IMR-90 (cell line): ENCODE results near the gene HIKESHI. TPM values are rescaled to one million over a fixed set of nuclear protein-coding genes. Genes with fewer than 3 reads are reported as not detected.

Experiments used
- ATAC-seq: fragments of 200-7000 bp; cut with Tn5 transposase; 2 replicates; pipeline ENCODE4 v1.9.1; 2020; ENCODE audit warnings: low read depth, mild to moderate bottlenecking, moderate library complexity
- BruUV-seq: library from RNA; stranded (reverse); fragments of 400-500 nt; replicated peaks from 2 replicates; lab custom pipeline; 2021; lab: Mats Ljungman, UMichigan
- CTCF ChIA-PET: fragments of 300-600 bp; formaldehyde crosslinking; extraction: SDS; loops from one replicate; lab custom pipeline; 2021; ENCODE audit warnings: antibody characterized with exemption; lab: Yijun Ruan, JAX
- POLR2A ChIA-PET: fragments of 300-600 bp; sonication (Branson Sonifier 250); formaldehyde crosslinking; loops from one replicate; lab custom pipeline; 2022; ENCODE audit warnings: antibody characterized with exemption; ENCODE audit not compliant: unreplicated experiment; lab: Charles Lee
- DNase-seq: peaks from one replicate; pipeline ENCODE4 v3.0.0; 2013
- H2AFZ ChIP-seq: replicated peaks from 2 replicates; pipeline ENCODE3; 2013; ENCODE audit warnings: low read length, mild to moderate bottlenecking; ENCODE audit not compliant: poor library complexity
- H2AK5ac ChIP-seq: 2 replicates; pipeline ENCODE4 v1.6.1; 2013; ENCODE audit warnings: low read depth, low read length, inconsistent platforms
- H2AK9ac ChIP-seq: replicated peaks from 2 replicates; pipeline ENCODE3; 2013; ENCODE audit warnings: mild to moderate bottlenecking, low read depth, low read length, moderate library complexity; ENCODE audit not compliant: poor library complexity
- H2BK120ac ChIP-seq: 2 replicates; pipeline ENCODE4 v1.6.1; 2013; ENCODE audit warnings: low read depth, low read length, inconsistent platforms
- H2BK15ac ChIP-seq: 3 replicates; pipeline ENCODE4 v1.6.1; 2013; ENCODE audit warnings: low read depth, low read length, inconsistent platforms
- H2BK20ac ChIP-seq: 2 replicates; pipeline ENCODE4 v1.6.1; 2013; ENCODE audit warnings: low read depth, mild to moderate bottlenecking, inconsistent platforms, low read length, moderate library complexity
- H2BK5ac ChIP-seq: 2 replicates; pipeline ENCODE4 v1.6.1; 2013; ENCODE audit warnings: mild to moderate bottlenecking, low read depth, low read length, inconsistent platforms; ENCODE audit not compliant: poor library complexity, severe bottlenecking
- H3K14ac ChIP-seq: replicated peaks from 2 replicates; pipeline ENCODE4 v1.6.1; 2013; ENCODE audit warnings: low read depth, low read length, inconsistent platforms
- H3K18ac ChIP-seq: 2 replicates; pipeline ENCODE4 v1.6.1; 2013; ENCODE audit warnings: low read depth, low read length, control low read depth
- H3K23ac ChIP-seq: 2 replicates; pipeline ENCODE4 v1.6.1; 2013; ENCODE audit warnings: low read depth, low read length, inconsistent platforms
- H3K27ac ChIP-seq: 2 replicates; pipeline ENCODE4 v1.5.1; 2013; ENCODE audit warnings: mild to moderate bottlenecking, control low read depth, low read length; ENCODE audit not compliant: insufficient read depth
- H3K27me3 ChIP-seq: 2 replicates; pipeline ENCODE4 v1.6.1; 2013; ENCODE audit warnings: low read length; ENCODE audit not compliant: control insufficient read depth, insufficient read depth
- H3K36me3 ChIP-seq: 2 replicates; pipeline ENCODE4 v1.6.1; 2013; ENCODE audit warnings: low read length, mixed read lengths; ENCODE audit not compliant: control insufficient read depth, insufficient read depth
- H3K4ac ChIP-seq: 2 replicates; pipeline ENCODE4 v1.6.1; 2013; ENCODE audit warnings: low read depth, low read length, inconsistent platforms
- H3K4me1 ChIP-seq: 2 replicates; pipeline ENCODE4 v1.6.1; 2013; ENCODE audit warnings: low read length, mixed read lengths; ENCODE audit not compliant: control insufficient read depth, insufficient read depth
- H3K4me2 ChIP-seq: 2 replicates; pipeline ENCODE4 v1.6.1; 2013; ENCODE audit warnings: low read depth, mild to moderate bottlenecking, control low read depth, low read length, moderate library complexity
- H3K4me3 ChIP-seq: 2 replicates; pipeline ENCODE4 v1.5.1; 2013; ENCODE audit warnings: low read depth, mild to moderate bottlenecking, control low read depth, low read length, moderate library complexity; ENCODE audit not compliant: insufficient read depth
- H3K56ac ChIP-seq: 2 replicates; pipeline ENCODE4 v1.6.1; 2013; ENCODE audit warnings: low read length, inconsistent platforms; ENCODE audit not compliant: insufficient read depth; ENCODE audit errors: extremely low read depth
- H3K79me1 ChIP-seq, 2 experiments: 2 replicates each; pipeline ENCODE4 v1.6.1; 2013; ENCODE audit warnings: low read length in 2 of 2, inconsistent platforms in 1 of 2, low read depth in 1 of 2
- H3K9ac ChIP-seq: 2 replicates; pipeline ENCODE4 v1.6.1; 2013; ENCODE audit warnings: low read depth, low read length, control low read depth
- H3K9me1 ChIP-seq: 2 replicates; pipeline ENCODE4 v1.6.1; 2013; ENCODE audit warnings: low read length, inconsistent platforms; ENCODE audit not compliant: insufficient read depth
- H3K9me3 ChIP-seq: 2 replicates; pipeline ENCODE4 v1.6.1; 2013; ENCODE audit warnings: low read length; ENCODE audit not compliant: control insufficient read depth, insufficient read depth
- H4K20me1 ChIP-seq: 2 replicates; pipeline ENCODE4 v1.6.1; 2013; ENCODE audit warnings: low read length, inconsistent platforms; ENCODE audit not compliant: insufficient read depth
- H4K5ac ChIP-seq: 2 replicates; pipeline ENCODE4 v1.6.1; 2013; ENCODE audit warnings: mild to moderate bottlenecking, low read depth, low read length, control low read depth
- H4K8ac ChIP-seq, 2 experiments: 2 replicates each; pipeline ENCODE4 v1.6.1; 2013; ENCODE audit warnings: low read depth in 2 of 2, low read length in 2 of 2, control low read depth in 1 of 2, inconsistent platforms in 1 of 2
- H4K91ac ChIP-seq: 2 replicates; pipeline ENCODE4 v1.6.1; 2013; ENCODE audit warnings: low read depth, low read length, inconsistent platforms; ENCODE audit not compliant: insufficient read depth
- CHD1 ChIP-seq: IDR thresholded peaks from 2 replicates; pipeline ENCODE4 v1.6.1; 2012; ENCODE audit warnings: low read depth, low read length, improper control_type of control experiment
- POLR2A ChIP-seq: IDR thresholded peaks from 2 replicates; pipeline ENCODE4 v1.6.1; 2012; ENCODE audit warnings: mild to moderate bottlenecking, low read depth, low read length
- WGBS, 2 experiments: methylation state at CpG; one replicate each; pipeline versions ENCODE4 v1.1.5 to v1.1.7; 2013; ENCODE audit warnings: missing lambda C conversion rate in 2 of 2; ENCODE audit not compliant: insufficient read length in 1 of 2; ENCODE audit errors: extremely low coverage in 2 of 2; 5-methylcytosine and 5-hydroxymethylcytosine counted together
- dilution Hi-C: fragments of 300-500 bp; cut with HindIII; formaldehyde crosslinking; loops from one replicate; pipeline ENCODE4 v1.14.3; 2018; ENCODE audit warnings: low sequenced_read_pairs; ENCODE audit not compliant: unreplicated experiment
- in situ Hi-C: fragments of 300-500 bp; cut with MboI; formaldehyde crosslinking; loops from 3 replicates; pipeline ENCODE4 v1.14.3; 2019; ENCODE audit warnings: low sequenced_read_pairs, inconsistent platforms, mixed read lengths
- intact Hi-C: fragments of 100-400 bp; cut with micrococcal nuclease; formaldehyde crosslinking; loops from 2 replicates; pipeline ENCODE4 v1.10.0; 2022
- polyA plus RNA-seq, 3 experiments: library from polyadenylated mRNA; depleted of rRNA; stranded (reverse); fragments of >200 nt; gene quantifications; 2 replicates each; pipeline ENCODE4 v1.2.3, GENCODE V29; 2012; ENCODE audit warnings: low replicate concordance in 1 of 3
- total RNA-seq: library from RNA; depleted of rRNA; stranded (reverse); fragments of >200 nt; gene quantifications from 2 replicates; pipeline ENCODE4 v1.2.3, GENCODE V29; 2012
- TF ChIP-seq, protein P1 (sequence below): conservative IDR thresholded peaks from 2 replicates; pipeline ENCODE4 v1.5.1; 2012; ENCODE audit warnings: mild to moderate bottlenecking, low read depth, low read length, improper control_type of control experiment

The HIKESHI gene
- total and polyA plus RNA-seq, 2 of the 4 experiments (the other 2 are of a cell fraction), result 49.4 to 73.5 TPM

DNA sequence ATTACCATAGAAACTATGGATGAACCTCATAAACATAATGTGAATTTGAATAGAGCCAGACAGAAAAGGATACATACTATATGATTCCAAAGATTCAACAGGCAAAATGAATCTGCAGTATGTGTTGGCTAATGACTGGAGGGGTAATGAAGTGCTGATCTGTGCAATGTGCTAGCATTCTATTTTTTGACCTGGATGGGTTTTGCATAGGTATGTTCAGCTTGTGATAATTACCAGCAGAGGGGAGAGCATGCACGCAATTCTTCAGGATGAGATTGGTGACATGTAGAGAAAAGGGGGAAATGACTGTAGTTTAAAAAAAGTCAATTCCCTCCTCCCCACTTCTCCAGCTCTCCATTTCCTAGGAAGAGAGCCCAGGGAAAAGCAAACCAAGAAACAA, 72.0 kb downstream of the HIKESHI start:
- Histone ChIP-seq H3K27me3 (no peaks in the 10 kb centered on the region), H3K9ac (no peak overlapping the region), H3K14ac (no peak overlapping the region), H3K56ac (no peak overlapping the region), H3K27ac (no peak overlapping the region), H3K9me1 (no peaks in the 10 kb centered on the region), H3K9me3 (no peaks in the 10 kb centered on the region), H3K36me3 (no peaks in the 10 kb centered on the region), H2AK5ac (no peak overlapping the region), H2BK5ac (no peak overlapping the region), H4K8ac (no peak overlapping the region), H3K4me1 (peaks cover 2% of the 10 kb centered on the region; the same call in 1 of the 2 replicates), H2BK120ac (no peak overlapping the region), H2BK20ac (no peak overlapping the region), H2BK15ac (no peak overlapping the region), H3K79me1 (no peaks in the 10 kb centered on the region), H3K23ac (peak overlapping the region; percentile 65), H3K4ac (no peak overlapping the region), H4K91ac (no peak overlapping the region), H3K18ac (no peak overlapping the region), H4K20me1 (no peaks in the 10 kb centered on the region), H2AK9ac (no peak overlapping the region), H3K4me3 (no peak overlapping the region), H2AFZ (no peak overlapping the region), H3K4me2 (0 out of 2 replicates have a peak overlapping the region, but pooled peaks have one; percentile 70), H4K5ac (no peak overlapping the region)
- intact Hi-C loops (no loop called here), dilution Hi-C loops (no loop called here), in situ Hi-C loops (no loop called here)
- TF ChIP-seq CHD1 (no peak), POLR2A (no peak)
- TF ChIP-seq, protein P1, sequence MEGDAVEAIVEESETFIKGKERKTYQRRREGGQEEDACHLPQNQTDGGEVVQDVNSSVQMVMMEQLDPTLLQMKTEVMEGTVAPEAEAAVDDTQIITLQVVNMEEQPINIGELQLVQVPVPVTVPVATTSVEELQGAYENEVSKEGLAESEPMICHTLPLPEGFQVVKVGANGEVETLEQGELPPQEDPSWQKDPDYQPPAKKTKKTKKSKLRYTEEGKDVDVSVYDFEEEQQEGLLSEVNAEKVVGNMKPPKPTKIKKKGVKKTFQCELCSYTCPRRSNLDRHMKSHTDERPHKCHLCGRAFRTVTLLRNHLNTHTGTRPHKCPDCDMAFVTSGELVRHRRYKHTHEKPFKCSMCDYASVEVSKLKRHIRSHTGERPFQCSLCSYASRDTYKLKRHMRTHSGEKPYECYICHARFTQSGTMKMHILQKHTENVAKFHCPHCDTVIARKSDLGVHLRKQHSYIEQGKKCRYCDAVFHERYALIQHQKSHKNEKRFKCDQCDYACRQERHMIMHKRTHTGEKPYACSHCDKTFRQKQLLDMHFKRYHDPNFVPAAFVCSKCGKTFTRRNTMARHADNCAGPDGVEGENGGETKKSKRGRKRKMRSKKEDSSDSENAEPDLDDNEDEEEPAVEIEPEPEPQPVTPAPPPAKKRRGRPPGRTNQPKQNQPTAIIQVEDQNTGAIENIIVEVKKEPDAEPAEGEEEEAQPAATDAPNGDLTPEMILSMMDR, result no peak
- ChIA-PET CTCF (interaction anchor here (1.2 kb wide), 1 partner anchor 14 kb away, joined by 3 read pairs; no protein-coding TSS in a partner anchor), POLR2A (no interaction called here)
- BruUV-seq, result no TSS peak
- ATAC-seq (no peak), DNase-seq (no peak)
- no CpG with 5 or more reads among the region's 1 CpG for WGBS, 2 experiments
